NOMO-1 treated with DMSO at 0.1 percent for 48 hours (cell line): ENCODE data around the gene LRCOL1.

Experiments used
- DNase-seq: peaks from one replicate; lab custom pipeline; 2025; ENCODE audit not compliant: unreplicated experiment; lab: John Stamatoyannopoulos, UW

Gene LRCOL1

DNA sequence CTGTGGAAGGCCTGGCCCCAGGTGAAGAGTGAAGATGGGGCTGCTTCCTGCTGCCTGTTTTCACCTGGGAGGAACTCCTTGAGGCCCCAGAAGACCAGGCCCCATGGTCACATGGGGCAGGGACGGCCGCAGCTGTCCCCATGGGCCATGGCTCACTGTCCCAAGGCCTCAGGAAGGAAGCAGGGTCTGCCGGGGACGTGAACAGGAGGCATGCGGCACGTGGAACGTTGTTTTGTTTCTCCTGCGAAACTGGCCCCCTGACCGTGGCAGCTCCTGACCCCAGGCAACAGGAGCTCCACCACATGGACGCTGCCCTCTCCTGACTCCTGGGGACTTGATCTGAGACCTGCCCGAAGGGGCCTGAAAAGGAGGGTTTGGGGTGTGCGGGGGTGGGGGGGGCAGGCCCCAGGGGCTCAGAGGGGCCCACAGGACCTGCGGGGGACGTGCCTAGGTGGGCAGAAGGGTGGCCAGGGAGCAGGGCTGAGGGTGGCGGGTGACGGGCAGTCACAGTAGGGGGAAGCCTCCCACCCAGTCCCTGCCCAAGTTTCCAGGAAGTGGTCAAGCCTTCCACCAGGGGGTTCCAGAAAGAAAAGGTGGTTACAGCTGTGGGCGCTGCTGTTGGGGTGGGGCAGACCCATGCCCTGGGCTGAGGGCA is 41.4 kb downstream of the LRCOL1 start:
- no peak for DNase-seq

DNA sequence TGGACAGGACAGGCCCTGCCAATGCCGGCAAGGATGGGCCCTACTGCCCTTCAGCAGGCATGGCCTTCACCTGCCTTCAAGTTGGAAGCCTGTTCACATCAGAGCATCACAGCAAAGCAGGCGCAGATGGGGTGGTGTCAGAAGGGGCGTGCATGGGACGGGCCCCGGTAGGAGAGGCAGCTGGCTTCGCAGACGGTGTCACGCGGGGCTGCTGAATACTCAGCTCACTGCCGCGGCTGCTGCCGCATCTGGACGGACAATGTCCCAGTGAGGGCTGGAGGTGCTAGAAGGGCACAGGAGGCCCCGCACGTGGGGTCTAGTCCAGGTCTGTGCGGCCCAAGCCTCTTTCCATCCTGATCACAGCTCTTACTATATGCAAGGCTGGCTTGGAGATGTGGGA is 42.1 kb downstream of the LRCOL1 start:
- no peak for DNase-seq

- no peak for DNase-seq
These were observed 43.8 kb downstream of the LRCOL1 start for GRCh38 chr12:132566516-132567131.

- no peak for DNase-seq
These were observed 45.0 kb downstream of the LRCOL1 start for GRCh38 chr12:132565365-132565764.

GRCh38 chr12:132563911-132564310 is 46.5 kb downstream of the LRCOL1 start:
- DNase-seq, result no peak

DNA sequence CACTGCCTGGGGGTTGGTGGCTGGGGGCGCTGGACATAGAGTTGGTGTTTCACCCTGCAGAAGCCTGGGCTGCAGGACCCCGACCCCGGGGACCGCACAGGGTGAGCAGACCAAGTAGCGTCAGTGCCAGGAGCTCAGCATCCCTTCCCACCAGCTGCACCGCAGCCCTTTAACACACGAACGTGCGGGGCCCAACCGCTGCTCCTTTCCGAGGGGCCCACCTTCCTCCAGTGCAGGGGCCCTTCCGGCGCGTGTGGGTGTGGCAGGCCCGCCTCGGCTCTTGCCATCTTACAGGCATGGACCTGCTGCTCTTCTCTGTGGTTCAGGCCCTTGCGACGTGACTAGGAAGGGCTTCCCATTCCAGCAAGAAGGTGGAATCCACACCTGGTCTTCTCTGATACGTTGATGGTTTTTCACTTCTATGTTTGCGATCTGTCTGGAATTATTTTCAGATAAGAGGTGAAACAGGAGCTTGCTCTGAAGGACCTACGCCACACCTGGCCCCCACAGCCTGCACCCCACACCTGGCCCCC is 47.8 kb downstream of the LRCOL1 start:
- no peak for DNase-seq

DNA sequence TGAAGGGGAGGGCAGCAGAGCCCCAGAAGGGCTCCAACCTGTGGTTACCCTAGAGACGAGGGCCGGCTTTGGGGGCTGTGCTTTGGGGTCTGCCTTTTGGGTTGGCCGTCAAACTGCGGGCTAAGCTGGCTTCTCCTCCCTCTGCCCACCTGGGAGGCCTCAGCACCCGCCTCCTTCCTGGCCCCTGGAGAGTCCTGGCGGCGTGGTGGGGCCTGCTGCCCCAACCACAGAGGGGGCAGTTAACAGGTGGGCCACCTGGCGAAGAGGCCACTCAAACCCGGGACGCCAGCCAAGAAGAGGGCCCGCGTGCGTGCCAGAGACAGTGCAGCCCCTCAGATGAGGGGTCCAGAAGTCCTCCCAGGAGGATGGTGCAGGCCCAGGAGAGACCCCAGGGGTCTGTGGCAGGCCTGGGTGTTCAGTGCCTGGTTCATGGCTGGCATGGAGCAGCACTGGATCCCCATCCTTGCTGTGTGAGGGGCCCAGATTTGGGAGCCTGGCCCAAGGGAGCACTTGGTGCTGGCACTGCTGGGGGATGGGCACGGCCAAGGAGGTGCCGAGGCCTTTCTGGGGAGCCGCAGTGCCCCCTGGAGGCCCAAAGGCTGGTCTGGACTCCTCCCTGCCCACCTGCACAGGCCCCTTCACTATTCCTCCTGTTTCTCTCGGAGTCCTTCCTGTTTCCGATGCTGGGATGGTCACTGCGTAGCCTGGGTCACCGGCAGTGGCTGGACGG is 48.8 kb downstream of the LRCOL1 start:
- DNase-seq, result peak; percentile 0

GRCh38 chr12:132560614-132561426 is 49.6 kb downstream of the LRCOL1 start:
- peak; percentile 55 for DNase-seq

- DNase-seq, result no peak
These were observed 50.1 kb downstream of the LRCOL1 start for GRCh38 chr12:132560364-132560613.

GRCh38 chr12:132559652-132560363 is 50.6 kb downstream of the LRCOL1 start:
- peak; percentile 31 for DNase-seq

GRCh38 chr12:132558861-132559623 is 51.3 kb downstream of the LRCOL1 start:
- no peak for DNase-seq

- no peak for DNase-seq
These were observed 52.1 kb downstream of the LRCOL1 start for GRCh38 chr12:132558042-132558856.

- DNase-seq, result no peak
These were observed 52.9 kb downstream of the LRCOL1 start for GRCh38 chr12:132557291-132558015.

- no peak for DNase-seq
These were observed 53.6 kb downstream of the LRCOL1 start for GRCh38 chr12:132556801-132557200.

- DNase-seq, result no peak
These were observed 54.2 kb downstream of the LRCOL1 start for GRCh38 chr12:132556216-132556615.

DNA sequence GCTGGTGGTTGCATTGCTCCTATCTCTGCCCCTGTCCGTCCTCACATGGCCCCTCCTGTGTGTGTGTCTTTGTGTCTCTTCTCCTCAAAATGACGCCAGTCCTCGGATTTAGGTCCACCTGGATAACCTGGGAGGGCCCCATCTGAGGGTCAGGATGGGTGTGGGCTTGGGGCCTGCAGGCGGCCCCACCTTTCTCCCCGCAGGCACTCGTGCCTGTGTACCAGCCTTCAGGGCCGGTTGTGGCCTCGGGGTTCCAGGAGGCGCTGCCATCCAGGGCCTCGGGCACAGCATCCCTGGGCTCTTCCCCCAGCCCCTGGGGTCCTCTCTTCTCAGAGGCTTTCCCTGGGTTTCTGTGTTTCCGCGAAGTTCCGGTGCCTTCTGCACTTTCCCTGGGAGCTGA is 54.7 kb downstream of the LRCOL1 start:
- no peak for DNase-seq

DNA sequence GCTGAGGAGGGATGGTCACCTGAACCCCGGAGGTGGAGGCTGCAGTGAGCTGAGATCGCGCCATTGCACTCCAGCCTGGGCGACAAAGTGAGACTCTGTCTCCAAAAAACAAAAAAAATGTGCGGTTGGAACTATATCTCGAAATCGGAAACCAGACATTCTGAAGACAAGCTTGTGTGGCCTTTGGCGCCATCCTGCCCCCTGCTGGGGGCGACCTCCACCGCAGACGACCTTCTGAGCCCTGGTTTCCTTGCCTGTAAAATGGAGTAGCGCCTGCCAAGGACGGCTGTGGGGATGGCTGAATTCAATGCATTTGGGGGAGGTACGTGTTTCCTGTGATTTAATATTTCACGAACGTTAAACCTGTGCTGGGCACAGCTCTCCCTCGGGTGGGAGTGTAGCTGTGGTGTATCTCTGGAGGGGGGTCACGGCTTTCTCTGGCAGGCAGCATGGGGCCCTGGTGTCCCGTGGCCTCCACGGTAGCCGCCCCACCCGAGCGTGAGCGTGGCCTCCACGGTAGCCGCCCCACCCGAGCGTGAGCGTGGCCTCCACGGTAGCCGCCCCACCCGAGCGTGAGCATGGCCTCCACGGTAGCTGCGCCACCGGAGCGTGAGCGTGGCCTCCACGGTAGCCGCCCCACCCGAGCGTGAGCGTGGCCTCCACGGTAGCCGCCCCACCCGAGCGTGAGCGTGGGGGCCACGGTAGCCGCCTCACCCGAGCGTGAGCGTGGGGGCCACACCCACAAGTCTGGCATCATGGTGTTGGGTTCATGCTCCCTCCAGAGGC is 55.3 kb downstream of the LRCOL1 start:
- no peak for DNase-seq
